OCI-LY3 (cell line): ENCODE data around the gene ARHGAP10.

ENCODE experiments used
- H2AFZ ChIP-seq: fragments of 200-600, 300-600 bp; shearing (Covaris generic); 2 replicates; pipeline ENCODE4 v1.6.0; 2014; ENCODE audit warnings: antibody characterized with exemption, low read depth, low read length
- H3K27ac ChIP-seq: fragments of 200-600, 300-600 bp; sonication (generic); 2 replicates; pipeline ENCODE4 v1.5.1; 2014; ENCODE audit warnings: mild to moderate bottlenecking, low read length, moderate library complexity, mixed read lengths
- H3K27me3 ChIP-seq: fragments of 200-600, 300-600 bp; sonication (generic); 2 replicates; pipeline ENCODE4 v1.6.1; 2014; ENCODE audit warnings: low read depth, low read length, mixed read lengths
- H3K36me3 ChIP-seq: fragments of 200-600, 300-600 bp; sonication (generic); replicated peaks from 2 replicates; pipeline ENCODE3; 2014; ENCODE audit warnings: low read depth, low read length, mixed read lengths
- H3K4me1 ChIP-seq: fragments of 300-600, 200-600 bp; sonication (generic); 2 replicates; pipeline ENCODE4 v1.6.1; 2014; ENCODE audit warnings: low read length, mixed read lengths
- H3K4me2 ChIP-seq: fragments of 200-600, 300-600 bp; sonication (generic); 2 replicates; pipeline ENCODE4 v1.6.1; 2014; ENCODE audit warnings: low read length, mixed read lengths
- H3K4me3 ChIP-seq: fragments of 300-600, 200-600 bp; sonication (generic); 2 replicates; pipeline ENCODE4 v1.5.1; 2014; ENCODE audit warnings: antibody characterized with exemption, mild to moderate bottlenecking, low read length, moderate library complexity
- H3K79me2 ChIP-seq: fragments of 300-600, 200-600 bp; shearing (Covaris generic); 2 replicates; pipeline ENCODE4 v1.6.1; 2014; ENCODE audit warnings: mild to moderate bottlenecking, low read length, mixed read lengths
- H3K9ac ChIP-seq: fragments of 300-600, 200-600 bp; shearing (Covaris generic); 2 replicates; pipeline ENCODE4 v1.6.0; 2014; ENCODE audit warnings: mild to moderate bottlenecking, low read length, moderate library complexity
- H3K9me3 ChIP-seq: fragments of 200-600, 300-600 bp; shearing (Covaris generic); 2 replicates; pipeline ENCODE4 v1.6.1; 2014; ENCODE audit warnings: low read length, mixed read lengths; ENCODE audit not compliant: insufficient read depth
- H4K20me1 ChIP-seq: fragments of 200-600, 300-600 bp; sonication (generic); 2 replicates; pipeline ENCODE4 v1.6.1; 2016; ENCODE audit warnings: low read length, mixed read lengths; ENCODE audit not compliant: insufficient read depth
- EZH2phosphoT487 ChIP-seq: fragments of 200-600 bp; shearing (Covaris generic); IDR thresholded peaks from 2 replicates; pipeline ENCODE4 v1.6.1; 2018; ENCODE audit warnings: antibody characterized with exemption, mixed run types, low read depth
- TF ChIP-seq, protein P1 (sequence below): fragments of 200-600, 300-600 bp; sonication (generic); IDR thresholded peaks from 2 replicates; pipeline ENCODE4 v1.5.1; 2014; ENCODE audit warnings: antibody characterized with exemption, low read length, low read depth

ARHGAP10 gene

DNA sequence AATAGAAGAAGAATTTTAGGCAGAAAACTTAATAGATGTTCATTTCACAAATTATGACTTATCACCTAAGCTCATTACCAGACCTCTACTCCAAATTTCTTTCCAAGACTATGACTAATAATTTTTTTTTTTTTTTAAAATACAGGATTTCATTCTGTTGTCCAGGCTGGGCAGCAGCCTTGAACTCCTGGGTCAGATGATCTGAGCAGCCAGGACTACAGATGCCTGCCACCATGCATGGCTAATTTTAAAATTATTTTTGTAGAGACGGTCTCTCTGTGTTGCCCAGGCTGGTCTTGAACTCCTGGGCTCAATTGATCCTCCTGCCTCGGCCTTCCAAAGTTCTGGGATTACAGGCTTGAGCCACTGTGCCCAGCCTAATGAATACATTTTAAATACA is 119.2 kb downstream of the ARHGAP10 start:
- Histone ChIP-seq H3K9ac (no peak overlapping the region), H3K27me3 (no peaks in the 10 kb centered on the region), H3K4me2 (no peak overlapping the region), H3K9me3 (no peaks in the 10 kb centered on the region), H3K79me2 (no peaks in the 10 kb centered on the region), H3K27ac (no peak overlapping the region), H3K4me3 (no peak overlapping the region), H4K20me1 (no peaks in the 10 kb centered on the region), H3K4me1 (peaks cover 8% of the 10 kb centered on the region), H3K36me3 (no peaks in the 10 kb centered on the region), H2AFZ (no peak overlapping the region)
- TF ChIP-seq, protein P1, sequence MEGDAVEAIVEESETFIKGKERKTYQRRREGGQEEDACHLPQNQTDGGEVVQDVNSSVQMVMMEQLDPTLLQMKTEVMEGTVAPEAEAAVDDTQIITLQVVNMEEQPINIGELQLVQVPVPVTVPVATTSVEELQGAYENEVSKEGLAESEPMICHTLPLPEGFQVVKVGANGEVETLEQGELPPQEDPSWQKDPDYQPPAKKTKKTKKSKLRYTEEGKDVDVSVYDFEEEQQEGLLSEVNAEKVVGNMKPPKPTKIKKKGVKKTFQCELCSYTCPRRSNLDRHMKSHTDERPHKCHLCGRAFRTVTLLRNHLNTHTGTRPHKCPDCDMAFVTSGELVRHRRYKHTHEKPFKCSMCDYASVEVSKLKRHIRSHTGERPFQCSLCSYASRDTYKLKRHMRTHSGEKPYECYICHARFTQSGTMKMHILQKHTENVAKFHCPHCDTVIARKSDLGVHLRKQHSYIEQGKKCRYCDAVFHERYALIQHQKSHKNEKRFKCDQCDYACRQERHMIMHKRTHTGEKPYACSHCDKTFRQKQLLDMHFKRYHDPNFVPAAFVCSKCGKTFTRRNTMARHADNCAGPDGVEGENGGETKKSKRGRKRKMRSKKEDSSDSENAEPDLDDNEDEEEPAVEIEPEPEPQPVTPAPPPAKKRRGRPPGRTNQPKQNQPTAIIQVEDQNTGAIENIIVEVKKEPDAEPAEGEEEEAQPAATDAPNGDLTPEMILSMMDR = no peak
- no peak for TF ChIP-seq EZH2phosphoT487

DNA sequence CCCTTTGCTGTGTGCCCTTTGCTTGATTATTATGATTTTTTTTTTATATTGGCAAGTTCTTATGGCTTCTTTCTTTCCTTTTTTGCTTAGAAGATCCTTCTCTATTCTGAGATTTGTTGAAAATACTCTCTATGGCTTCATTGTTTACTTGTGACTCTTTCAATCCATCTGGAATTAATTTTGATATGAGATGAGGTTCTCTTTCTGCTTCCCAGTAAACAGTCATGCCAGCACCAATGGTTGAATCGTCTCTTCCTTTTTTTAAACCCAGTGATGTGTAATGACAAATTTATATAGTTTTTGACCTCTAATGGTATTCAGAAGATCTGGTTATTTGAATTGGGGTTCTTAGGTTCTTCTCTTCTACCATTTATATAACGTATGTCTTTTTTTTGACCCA is 121.8 kb downstream of the ARHGAP10 start:
- Histone ChIP-seq H3K9me3 (no peaks in the 10 kb centered on the region), H3K4me2 (no peak overlapping the region), H3K27ac (no peak overlapping the region), H3K27me3 (no peaks in the 10 kb centered on the region), H3K4me3 (no peak overlapping the region), H3K9ac (no peak overlapping the region), H3K36me3 (no peaks in the 10 kb centered on the region), H3K79me2 (no peaks in the 10 kb centered on the region), H2AFZ (no peak overlapping the region), H3K4me1 (peaks cover 8% of the 10 kb centered on the region), H4K20me1 (no peaks in the 10 kb centered on the region)
- TF ChIP-seq, protein P1 = no peak
- no peak for TF ChIP-seq EZH2phosphoT487

DNA sequence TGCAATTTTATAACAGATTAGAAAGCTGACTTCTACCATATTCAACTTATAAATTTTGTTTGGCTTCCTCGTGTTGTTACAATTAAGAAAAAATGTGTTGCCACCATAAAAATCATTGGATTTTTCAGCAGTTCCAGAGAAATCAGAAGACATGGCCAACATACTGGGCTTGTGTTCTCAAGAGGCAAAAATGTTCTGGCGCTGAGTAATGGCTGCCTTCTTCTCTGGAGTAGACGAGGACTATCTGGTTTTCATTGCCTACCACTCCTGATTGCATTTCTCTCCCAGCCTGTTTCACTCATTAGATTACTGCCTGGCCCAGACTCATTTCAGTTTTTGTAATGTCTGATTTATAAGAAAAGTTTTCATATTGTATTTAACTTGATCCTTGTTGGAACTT is 122.3 kb downstream of the ARHGAP10 start:
- Histone ChIP-seq H3K4me2 (no peak overlapping the region), H3K79me2 (no peaks in the 10 kb centered on the region), H3K36me3 (no peaks in the 10 kb centered on the region), H4K20me1 (no peaks in the 10 kb centered on the region), H3K27me3 (no peaks in the 10 kb centered on the region), H3K27ac (no peak overlapping the region), H3K4me1 (peaks cover 8% of the 10 kb centered on the region), H3K9ac (no peak overlapping the region), H2AFZ (no peak overlapping the region), H3K4me3 (no peak overlapping the region), H3K9me3 (no peaks in the 10 kb centered on the region)
- TF ChIP-seq, protein P1 = no peak
- TF ChIP-seq EZH2phosphoT487 = no peak

DNA sequence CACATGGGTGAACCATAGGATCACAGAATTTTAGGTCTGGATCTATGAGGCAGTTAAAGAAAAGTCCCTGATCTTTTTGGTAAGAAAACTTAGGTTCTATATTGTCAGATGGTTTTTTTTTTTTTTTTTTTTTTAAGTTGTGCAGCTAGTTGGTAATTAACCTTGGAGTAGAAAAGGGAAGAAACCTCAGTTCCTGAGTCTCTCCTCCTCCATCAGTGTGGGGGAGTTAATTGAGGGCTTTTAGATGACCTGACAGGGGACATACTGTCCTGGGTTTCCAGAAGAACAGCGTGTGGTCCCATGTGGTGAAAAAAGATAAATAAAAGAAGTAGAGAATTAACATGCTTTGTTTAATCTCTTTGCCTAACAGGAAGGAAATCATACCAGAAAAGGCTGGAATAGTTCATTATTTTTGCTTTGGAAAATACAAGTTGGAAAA is 123.7 kb downstream of the ARHGAP10 start:
- H2AFZ ChIP-seq = no peak overlapping the region
- TF ChIP-seq, protein P1 = no peak
- no peak for TF ChIP-seq EZH2phosphoT487
- H3K4me3 ChIP-seq = no peak overlapping the region
- H3K36me3 ChIP-seq = no peaks in the 10 kb centered on the region
- H3K27ac ChIP-seq = no peak overlapping the region
- H3K9me3 ChIP-seq = no peaks in the 10 kb centered on the region
- H4K20me1 ChIP-seq = no peaks in the 10 kb centered on the region
- peaks cover 8% of the 10 kb centered on the region for H3K4me1 ChIP-seq
- no peaks in the 10 kb centered on the region for H3K79me2 ChIP-seq
- H3K4me2 ChIP-seq = no peak overlapping the region
- no peaks in the 10 kb centered on the region for H3K27me3 ChIP-seq
- H3K9ac ChIP-seq = no peak overlapping the region
